Astrocyte (in vitro differentiated cells and primary cell): ENCODE data around the gene RBM17. TPM values are rescaled to one million over a fixed set of nuclear protein-coding genes. Genes with fewer than 3 reads are reported as not detected.

Experiments used
- DNase-seq: peaks from one replicate; pipeline ENCODE4 v3.0.0-alpha.2; 2010; ENCODE audit warnings: low read depth
- FAIRE-seq: peaks from 2 replicates; lab custom pipeline; 2011; peaks lifted over from hg19 to GRCh38; lab: Jason Lieb, UNC
- H2AFZ ChIP-seq: 2 replicates; pipeline ENCODE4 v1.6.0; 2012; ENCODE audit warnings: low read depth, low read length, inconsistent platforms
- H3K27ac ChIP-seq: 2 replicates; pipeline ENCODE4 v1.5.1; 2011; ENCODE audit warnings: low read depth, low read length, inconsistent platforms
- H3K27me3 ChIP-seq: 2 replicates; pipeline ENCODE4 v1.6.0; 2011; ENCODE audit warnings: low read length, inconsistent platforms; ENCODE audit not compliant: insufficient read depth
- H3K36me3 ChIP-seq: 2 replicates; pipeline ENCODE4 v1.5.1; 2011; ENCODE audit warnings: low read length, inconsistent platforms; ENCODE audit not compliant: insufficient read depth
- H3K4me1 ChIP-seq: 2 replicates; pipeline ENCODE4 v1.5.1; 2011; ENCODE audit warnings: low read length, inconsistent platforms; ENCODE audit not compliant: insufficient read depth
- H3K4me2 ChIP-seq: 2 replicates; pipeline ENCODE4 v1.6.0; 2012; ENCODE audit warnings: low read length, inconsistent platforms
- H3K4me3 ChIP-seq: 2 replicates; pipeline ENCODE4 v1.5.1; 2011; ENCODE audit warnings: low read depth, mild to moderate bottlenecking, low read length, inconsistent platforms; ENCODE audit not compliant: insufficient read depth
- H3K79me2 ChIP-seq: 2 replicates; pipeline ENCODE4 v1.6.0; 2012; ENCODE audit warnings: mild to moderate bottlenecking, low read length, inconsistent platforms; ENCODE audit not compliant: insufficient read depth
- H3K9ac ChIP-seq: 2 replicates; pipeline ENCODE4 v1.6.0; 2012; ENCODE audit warnings: mild to moderate bottlenecking, low read length, inconsistent platforms
- H3K9me3 ChIP-seq: 2 replicates; pipeline ENCODE4 v1.5.1; 2012; ENCODE audit warnings: low read depth, mild to moderate bottlenecking, low read length, inconsistent platforms; ENCODE audit not compliant: insufficient read depth
- H4K20me1 ChIP-seq: 2 replicates; pipeline ENCODE4 v1.6.0; 2012; ENCODE audit warnings: low read length, inconsistent platforms; ENCODE audit not compliant: insufficient read depth
- H3K27ac Mint-ChIP-seq: one replicate; pipeline ENCODE4 v1.8.0; 2021; ENCODE audit warnings: mild to moderate bottlenecking, mixed read lengths; ENCODE audit not compliant: unreplicated experiment
- H3K27me3 Mint-ChIP-seq: one replicate; pipeline ENCODE4 v1.8.0; 2021; ENCODE audit warnings: low read depth, mixed read lengths; ENCODE audit not compliant: unreplicated experiment
- H3K36me3 Mint-ChIP-seq: one replicate; pipeline ENCODE4 v1.8.0; 2021; ENCODE audit warnings: low read depth, mixed read lengths; ENCODE audit not compliant: unreplicated experiment
- H3K4me1 Mint-ChIP-seq: one replicate; pipeline ENCODE4 v1.8.0; 2021; ENCODE audit warnings: low read depth, mixed read lengths; ENCODE audit not compliant: unreplicated experiment
- H3K4me3 Mint-ChIP-seq: one replicate; pipeline ENCODE4 v1.8.0; 2021; ENCODE audit warnings: mild to moderate bottlenecking, moderate library complexity, mixed read lengths; ENCODE audit not compliant: unreplicated experiment
- H3K9me3 Mint-ChIP-seq: one replicate; pipeline ENCODE4 v1.8.0; 2021; ENCODE audit warnings: mild to moderate bottlenecking, mixed read lengths; ENCODE audit not compliant: unreplicated experiment
- EZH2 ChIP-seq: IDR thresholded peaks from 2 replicates; pipeline ENCODE4 v1.6.1; 2012; ENCODE audit warnings: mild to moderate bottlenecking, low read length, inconsistent platforms; ENCODE audit not compliant: insufficient read depth
- total RNA-seq: library from RNA; stranded (reverse); gene quantifications from 2 replicates; pipeline ENCODE4 v1.2.1, GENCODE V29; 2021
- TF ChIP-seq, protein P1 (sequence below): IDR thresholded peaks from 2 replicates; pipeline ENCODE4 v1.5.1; 2011; ENCODE audit warnings: low read depth, mild to moderate bottlenecking, inconsistent platforms, low read length, moderate library complexity; ENCODE audit not compliant: insufficient read depth

RBM17 gene
- total RNA-seq, 1 donor from 2014 or later: 71.3 TPM

DNA sequence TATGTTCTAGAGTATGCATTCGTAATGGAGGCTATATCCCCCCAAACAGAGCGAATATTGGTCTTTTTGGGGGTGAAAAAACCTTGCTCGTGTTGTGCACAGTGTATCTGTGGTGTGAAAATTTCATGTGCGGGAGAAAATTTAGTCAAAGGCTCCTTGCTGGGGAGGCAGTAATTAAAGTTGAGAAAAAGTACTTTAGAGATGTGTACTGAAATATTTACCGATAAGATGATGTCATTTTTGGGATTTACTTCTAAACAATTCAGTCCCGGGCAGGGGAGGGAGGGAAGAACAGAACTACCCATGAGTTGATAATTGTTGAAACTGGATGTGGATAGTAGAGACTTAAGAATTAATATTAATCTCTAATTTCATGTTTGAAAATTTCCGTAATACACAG is 9.3 kb downstream of the RBM17 start:
- Mint-ChIP-seq H3K4me3 (no peak overlapping the region), H3K27me3 (no peaks in the 10 kb centered on the region), H3K27ac (no peak overlapping the region), H3K36me3 (peaks cover 7% of the 10 kb centered on the region), H3K9me3 (no peaks in the 10 kb centered on the region), H3K4me1 (peaks cover 4% of the 10 kb centered on the region)
- DNase-seq: no peak
- Histone ChIP-seq H3K27me3 (no peaks in the 10 kb centered on the region), H2AFZ (no peak overlapping the region), H3K4me1 (no peaks in the 10 kb centered on the region), H3K4me3 (no peak overlapping the region), H3K9me3 (no peaks in the 10 kb centered on the region), H3K79me2 (peaks cover 82% of the 10 kb centered on the region), H4K20me1 (peaks cover 62% of the 10 kb centered on the region), H3K36me3 (peaks cover 14% of the 10 kb centered on the region), H3K4me2 (no peak overlapping the region), H3K27ac (no peak overlapping the region), H3K9ac (no peak overlapping the region)
- no peak for TF ChIP-seq EZH2
- TF ChIP-seq, protein P1, sequence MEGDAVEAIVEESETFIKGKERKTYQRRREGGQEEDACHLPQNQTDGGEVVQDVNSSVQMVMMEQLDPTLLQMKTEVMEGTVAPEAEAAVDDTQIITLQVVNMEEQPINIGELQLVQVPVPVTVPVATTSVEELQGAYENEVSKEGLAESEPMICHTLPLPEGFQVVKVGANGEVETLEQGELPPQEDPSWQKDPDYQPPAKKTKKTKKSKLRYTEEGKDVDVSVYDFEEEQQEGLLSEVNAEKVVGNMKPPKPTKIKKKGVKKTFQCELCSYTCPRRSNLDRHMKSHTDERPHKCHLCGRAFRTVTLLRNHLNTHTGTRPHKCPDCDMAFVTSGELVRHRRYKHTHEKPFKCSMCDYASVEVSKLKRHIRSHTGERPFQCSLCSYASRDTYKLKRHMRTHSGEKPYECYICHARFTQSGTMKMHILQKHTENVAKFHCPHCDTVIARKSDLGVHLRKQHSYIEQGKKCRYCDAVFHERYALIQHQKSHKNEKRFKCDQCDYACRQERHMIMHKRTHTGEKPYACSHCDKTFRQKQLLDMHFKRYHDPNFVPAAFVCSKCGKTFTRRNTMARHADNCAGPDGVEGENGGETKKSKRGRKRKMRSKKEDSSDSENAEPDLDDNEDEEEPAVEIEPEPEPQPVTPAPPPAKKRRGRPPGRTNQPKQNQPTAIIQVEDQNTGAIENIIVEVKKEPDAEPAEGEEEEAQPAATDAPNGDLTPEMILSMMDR: no peak
- FAIRE-seq: no peak

DNA sequence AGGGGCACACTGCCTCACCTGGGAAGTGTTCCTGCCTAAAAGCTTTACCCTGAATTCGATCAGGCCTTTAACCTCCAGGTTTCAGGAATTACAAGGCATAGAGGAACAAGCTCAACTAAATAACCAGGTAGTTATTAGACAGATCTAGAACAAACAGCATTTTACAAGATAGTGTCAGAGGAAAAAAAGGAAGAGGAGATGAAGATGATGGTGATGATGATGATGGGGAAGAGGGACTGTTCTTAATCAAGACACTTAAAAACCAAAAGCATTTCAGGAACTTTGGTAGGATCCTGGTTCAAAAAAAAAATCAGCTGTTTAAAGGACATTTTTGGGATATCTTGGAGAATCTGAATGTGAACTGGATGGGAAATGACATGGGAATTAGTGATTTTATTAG is 11.5 kb downstream of the RBM17 start:
- TF ChIP-seq, protein P1: no peak
- TF ChIP-seq EZH2: no peak
- Histone ChIP-seq H3K9ac (no peak overlapping the region), H3K27me3 (no peaks in the 10 kb centered on the region), H3K4me1 (no peaks in the 10 kb centered on the region), H2AFZ (no peak overlapping the region), H3K4me2 (no peak overlapping the region), H3K4me3 (no peak overlapping the region), H3K79me2 (peaks cover 63% of the 10 kb centered on the region), H3K27ac (no peak overlapping the region), H4K20me1 (peaks cover 63% of the 10 kb centered on the region), H3K9me3 (no peaks in the 10 kb centered on the region), H3K36me3 (peaks cover 21% of the 10 kb centered on the region)
- Mint-ChIP-seq H3K27me3 (no peaks in the 10 kb centered on the region), H3K4me1 (peaks cover 4% of the 10 kb centered on the region), H3K4me3 (no peak overlapping the region), H3K9me3 (no peaks in the 10 kb centered on the region), H3K36me3 (peaks cover 3% of the 10 kb centered on the region), H3K27ac (no peak overlapping the region)
- FAIRE-seq: no peak
- no peak for DNase-seq

DNA sequence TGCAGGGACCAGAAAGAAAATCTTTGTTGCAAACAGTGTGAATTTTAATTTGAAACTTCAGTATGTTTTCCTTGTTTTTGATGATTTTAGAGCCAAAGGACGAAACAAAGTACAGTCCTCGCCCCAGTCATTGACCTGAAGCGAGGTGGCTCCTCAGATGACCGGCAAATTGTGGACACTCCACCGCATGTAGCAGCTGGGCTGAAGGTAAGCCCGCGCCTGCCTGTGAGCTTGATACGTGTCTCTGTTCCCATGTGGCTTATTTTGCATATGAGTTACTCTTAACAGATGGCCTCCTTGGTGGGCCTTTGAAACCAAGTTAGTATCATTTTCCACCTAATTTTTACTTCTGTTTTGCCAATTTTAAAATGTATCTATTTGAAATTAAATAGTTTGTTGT is 12.3 kb downstream of the RBM17 start:
- DNase-seq: no peak
- Mint-ChIP-seq H3K4me1 (peaks cover 4% of the 10 kb centered on the region), H3K4me3 (no peak overlapping the region), H3K27me3 (no peaks in the 10 kb centered on the region), H3K27ac (no peak overlapping the region), H3K36me3 (peaks cover 3% of the 10 kb centered on the region), H3K9me3 (no peaks in the 10 kb centered on the region)
- FAIRE-seq: no peak
- Histone ChIP-seq H4K20me1 (peaks cover 55% of the 10 kb centered on the region), H3K27me3 (no peaks in the 10 kb centered on the region), H3K9ac (no peak overlapping the region), H3K4me3 (no peak overlapping the region), H3K79me2 (peaks cover 55% of the 10 kb centered on the region), H2AFZ (no peak overlapping the region), H3K36me3 (peaks cover 26% of the 10 kb centered on the region), H3K4me1 (no peaks in the 10 kb centered on the region), H3K9me3 (no peaks in the 10 kb centered on the region), H3K27ac (no peak overlapping the region), H3K4me2 (no peak overlapping the region)
- no peak for TF ChIP-seq EZH2
- TF ChIP-seq, protein P1: no peak
